ENCODE measurements around the gene GHDC.
A peak's percentile ranks its signal among the peaks of the same experiment; 100 is the strongest.
"Not testable (repeated sequence)": the region's sequence is repeated elsewhere in the genome, so short reads cannot be mapped to it uniquely, and the experiment has no call there.

Gene GHDC

GRCh38 chr17:42193969-42194899, at the start of gene GHDC:
GHDC (minus strand) TSS chr17:42194494; CDS start chr17:42193581, 913 bp downstream.
- DNase-seq, result peak; percentile 73

DNA sequence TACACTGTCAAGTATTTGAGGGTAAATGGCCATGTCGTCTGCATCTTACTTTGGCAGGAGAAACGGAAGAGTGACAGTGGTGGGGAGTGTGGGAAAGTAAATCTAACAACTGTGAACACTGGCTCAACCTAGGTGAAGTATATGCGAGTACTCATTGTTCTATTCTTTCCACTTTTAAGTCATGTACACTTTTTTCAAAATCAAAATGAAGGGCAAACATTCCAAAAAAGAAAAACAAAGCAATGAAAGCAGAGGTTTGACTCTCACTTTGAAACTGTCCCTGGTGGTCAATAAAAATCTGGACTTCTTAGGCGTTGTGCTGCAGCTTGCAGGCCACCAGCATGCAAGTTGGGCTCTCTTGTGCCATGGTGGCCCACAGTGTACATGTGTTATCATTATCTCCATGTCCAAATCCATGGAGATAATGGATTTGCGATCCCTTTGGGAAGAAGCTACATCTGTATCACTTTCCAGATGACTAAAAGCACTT, 49.2 kb upstream of the GHDC start:
- DNase-seq, result no peak

GRCh38 chr17:42241871-42242270, 47.6 kb upstream of the GHDC start:
- DNase-seq, result no peak

- not testable (repeated sequence) for DNase-seq
These were observed 46.6 kb upstream of the GHDC start for GRCh38 chr17:42240863-42241262.

GRCh38 chr17:42240201-42240600, 45.9 kb upstream of the GHDC start:
- no peak for DNase-seq

DNA sequence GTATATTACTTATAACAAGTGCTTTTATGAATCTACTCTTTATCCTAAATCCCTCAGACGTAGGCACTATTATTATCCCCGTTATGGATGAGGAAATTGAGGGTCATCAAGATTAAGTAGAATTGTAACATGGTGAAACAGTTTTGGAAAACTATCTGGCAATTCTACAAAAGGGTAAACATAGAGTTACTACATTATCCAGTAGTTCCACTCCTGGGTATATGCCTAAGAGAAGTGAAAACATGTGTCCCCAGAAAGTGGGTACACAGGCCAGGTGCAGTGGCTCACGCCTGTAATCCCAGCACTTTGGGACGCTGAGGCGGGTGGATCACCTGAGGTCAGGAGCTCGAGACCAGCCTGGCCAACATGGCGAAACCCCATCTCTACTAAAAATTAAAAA, 45.3 kb upstream of the GHDC start:
- not testable (repeated sequence) for DNase-seq

DNA sequence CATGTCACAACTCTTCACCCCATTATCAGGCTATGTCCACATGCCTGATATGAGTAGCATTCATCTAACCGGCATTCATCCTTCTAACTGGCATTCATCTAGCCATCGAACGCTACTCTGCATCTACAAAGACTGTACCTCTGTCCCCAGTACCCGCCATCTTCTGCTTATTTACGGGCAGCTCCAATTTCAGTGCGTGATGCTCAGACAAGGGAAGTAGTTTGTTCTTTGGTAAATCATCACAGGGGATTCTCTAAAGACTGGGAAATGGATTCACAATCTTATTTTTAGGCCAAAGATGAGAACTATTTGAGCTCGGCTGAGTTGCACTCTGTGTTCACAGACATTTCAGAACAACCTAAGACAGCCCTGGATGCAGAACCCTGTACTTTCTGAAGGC, 42.5 kb upstream of the GHDC start:
- DNase-seq, result no peak

- DNase-seq, result no peak
These were observed 39.7 kb upstream of the GHDC start for GRCh38 chr17:42233994-42234393.

- DNase-seq, result no peak
These were observed 38.9 kb upstream of the GHDC start for GRCh38 chr17:42233156-42233555.

DNA sequence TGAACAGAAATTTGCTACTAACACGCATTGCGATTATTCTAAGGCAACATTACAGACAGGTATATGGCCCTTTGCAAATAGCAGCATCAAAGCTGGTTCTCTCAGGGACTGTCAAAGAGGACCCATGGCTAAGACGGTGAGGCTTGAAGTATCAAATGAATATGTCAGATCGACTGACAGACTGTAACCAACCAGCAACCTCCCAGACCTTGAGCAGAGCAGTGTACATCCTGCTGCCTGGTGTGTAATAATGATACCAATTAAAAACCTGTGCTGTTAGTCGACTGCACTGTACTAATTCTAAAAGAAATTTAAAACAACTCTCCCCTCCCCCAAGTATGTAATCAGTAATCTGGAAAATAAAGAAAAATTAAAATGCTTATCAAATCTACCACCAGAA, 35.9 kb upstream of the GHDC start:
- no peak for DNase-seq

GRCh38 chr17:42227849-42228700, 33.8 kb upstream of the GHDC start:
- DNase-seq, result no peak

DNA sequence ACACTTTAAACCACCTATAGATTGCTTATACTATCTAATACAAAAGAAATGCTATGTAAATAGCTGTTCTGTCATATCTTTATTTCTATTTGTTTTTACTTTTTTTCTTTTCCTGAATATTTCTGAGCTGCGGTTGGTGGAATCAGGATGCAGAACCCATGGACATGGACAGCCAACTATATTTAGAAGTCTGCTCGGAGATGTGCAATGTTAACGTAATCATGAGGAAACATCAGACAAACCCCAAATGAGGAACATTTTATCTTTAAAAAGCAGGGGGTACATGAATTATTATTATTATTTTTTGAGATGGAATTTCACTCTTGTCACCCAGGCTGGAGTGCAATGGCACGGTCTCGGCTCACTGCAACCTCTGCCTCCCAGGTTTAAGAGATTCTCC, 31.4 kb upstream of the GHDC start:
- no peak for DNase-seq

- DNase-seq, result no peak
These were observed 30.4 kb upstream of the GHDC start for GRCh38 chr17:42224651-42225050.

GRCh38 chr17:42221886-42222745, 27.8 kb upstream of the GHDC start:
- DNase-seq, result no peak

- not testable (repeated sequence) for DNase-seq
These were observed 25.0 kb upstream of the GHDC start for GRCh38 chr17:42219280-42219679.

DNA sequence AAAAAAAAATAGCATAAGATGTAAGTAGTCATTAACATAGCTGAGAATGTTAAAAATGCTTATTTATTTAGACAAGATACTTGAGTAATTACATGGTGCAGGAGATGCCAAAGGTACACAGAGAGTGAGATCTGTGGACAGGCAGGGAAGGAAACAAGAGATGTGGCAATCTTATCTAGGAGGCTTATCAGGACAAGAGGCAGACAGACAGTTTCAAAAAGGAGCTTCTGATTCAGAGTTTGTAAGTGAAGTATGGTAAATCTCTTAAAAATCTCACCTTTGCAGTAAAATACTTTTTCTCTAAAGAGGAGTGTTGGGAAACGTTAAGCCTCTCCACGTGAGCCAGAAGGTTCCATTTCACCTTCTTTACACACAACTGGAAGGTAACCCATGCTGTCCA, 19.9 kb upstream of the GHDC start:
- DNase-seq, result no peak

- no peak for DNase-seq
These were observed 18.1 kb upstream of the GHDC start for GRCh38 chr17:42212382-42212781.

GRCh38 chr17:42211921-42212341, 17.6 kb upstream of the GHDC start:
- not testable (repeated sequence) for DNase-seq

- DNase-seq, result no peak
These were observed 15.8 kb upstream of the GHDC start for GRCh38 chr17:42210046-42210445.

- not testable (repeated sequence) for DNase-seq
These were observed 11.9 kb upstream of the GHDC start for GRCh38 chr17:42206153-42206612.

GRCh38 chr17:42203354-42203753, 9.1 kb upstream of the GHDC start:
- DNase-seq, result no peak

DNA sequence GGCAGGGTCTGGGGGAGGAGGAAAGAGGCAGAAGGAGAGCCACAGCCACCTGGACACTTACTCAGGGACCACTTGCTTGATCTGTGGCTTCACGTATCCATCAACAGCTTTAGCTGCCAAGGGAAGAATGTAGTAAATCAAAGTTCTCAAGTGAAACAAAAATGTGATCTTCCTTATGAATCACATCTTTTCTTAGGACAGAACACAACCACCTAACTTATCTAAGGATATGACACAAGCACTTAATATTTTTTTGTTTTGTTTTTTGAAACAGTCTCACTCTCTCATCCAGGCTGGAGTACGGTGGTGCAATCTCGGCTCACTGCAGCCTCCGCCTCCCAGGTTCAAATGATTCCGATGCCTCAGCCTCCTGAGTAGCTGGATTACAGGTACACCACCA, 8.4 kb upstream of the GHDC start:
- DNase-seq, result no peak
